ENCODE results near the gene LCP2. TPM values are rescaled to one million over a fixed set of nuclear protein-coding genes. Genes with fewer than 3 reads are reported as not detected.

The LCP2 gene
- total and polyA plus RNA-seq, 2 donors (not counting 1 experiment from before 2014, with no cell fraction given), result 11.7 to 13.9 TPM

DNA sequence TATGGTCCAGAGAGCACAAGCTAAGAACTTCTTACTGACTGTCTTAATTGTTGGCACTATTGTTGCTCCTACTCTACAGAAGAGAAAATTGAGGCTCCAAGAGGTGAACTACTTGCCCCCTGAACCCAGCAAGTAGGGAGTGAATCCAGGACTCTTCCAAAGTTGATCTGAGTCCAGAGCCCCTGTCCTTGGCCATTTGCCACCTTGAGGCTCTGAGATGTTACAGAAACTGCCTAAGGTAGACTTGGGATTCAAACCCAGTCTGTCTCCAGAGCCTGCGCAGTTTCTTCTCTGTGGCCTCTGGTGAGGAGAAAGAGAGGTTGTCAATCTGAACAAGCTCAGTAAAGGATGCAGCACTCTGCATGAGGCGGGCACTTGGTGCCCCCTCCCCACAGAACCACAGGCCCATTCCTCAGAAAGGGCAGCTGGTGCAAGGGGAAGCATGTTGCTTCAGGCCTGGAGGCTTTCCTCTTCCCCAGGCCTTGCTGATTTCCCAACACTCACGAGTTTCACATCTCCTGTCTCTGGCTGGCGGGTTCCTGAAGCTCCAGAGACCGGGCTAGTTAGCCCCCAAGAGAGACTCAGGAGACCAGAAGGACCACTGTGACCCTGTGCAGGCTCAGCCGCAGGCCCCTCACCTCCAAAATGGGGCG, 2.9 kb upstream of the LCP2 start:
- WGBS (ENCODE audit: insufficient coverage), result 86% methylated on average over 6 of the region's 7 CpGs
- Histone ChIP-seq H4K20me1 (ENCODE audit: control insufficient read depth, insufficient read depth, low read length, poor library complexity, severe bottlenecking) (no peaks in the 10 kb centered on the region), H3K36me3 (replicated peaks in 1 of 2; ENCODE audit: control extremely low read depth in 1 of 2, control insufficient read depth in 1 of 2, extremely low read depth in 1 of 2, insufficient read depth in 2 of 2, low read length in 1 of 2) (no peaks in the 10 kb centered on the region), H3K4me1 (ENCODE audit: control insufficient read depth in 2 of 2, insufficient read depth in 2 of 2, low read length in 2 of 2) (peaks cover 47 to 53% of the 10 kb centered on the region in 2 donors), H3K27ac (ENCODE audit: low read length in 2 of 2) (no peak overlapping the region), H2AFZ (ENCODE audit: insufficient read depth, low read depth, low read length, poor library complexity, severe bottlenecking) (no peak overlapping the region), H3K79me2 (ENCODE audit: control insufficient read depth, insufficient read depth, low read length) (peaks cover 20% of the 10 kb centered on the region), H3K4me3 (ENCODE audit: control extremely low read depth in 1 of 5, extremely low read depth in 1 of 5, insufficient read depth in 1 of 5, low read depth in 2 of 5, low read length in 4 of 5) (no peak overlapping the region), H3K27me3 (replicated peaks in 1 of 4; ENCODE audit: control extremely low read depth in 1 of 4, control insufficient read depth in 3 of 4, insufficient read depth in 4 of 4, low read length in 3 of 4) (peaks cover 0 to 31% (median 10%) of the 10 kb centered on the region in 4 experiments), H3K4me2 (replicated peaks; ENCODE audit: low read depth, low read length, poor library complexity, severe bottlenecking) (no peak overlapping the region), H3K9me3 (ENCODE audit: control extremely low read depth in 1 of 3, control insufficient read depth in 2 of 3, insufficient read depth in 1 of 3, low read length in 2 of 3) (no peaks in the 10 kb centered on the region), H3K9ac (ENCODE audit: low read length) (no peak overlapping the region)
- Mint-ChIP-seq H3K9me3 (ENCODE audit: insufficient read depth) (no peaks in the 10 kb centered on the region), H3K27ac (no peak overlapping the region), H3K4me1 (peaks cover 56% of the 10 kb centered on the region), H3K4me3 (no peak overlapping the region), H3K27me3 (peaks cover 17% of the 10 kb centered on the region)
- DNase-seq (no peak), ATAC-seq (ENCODE audit: low read depth) (no peak)
- POLR2A ChIA-PET, result no interaction called here
- CTCF ChIA-PET, result interaction anchor here (0.9 to 1.6 kb wide), 4 partner anchors 30 to 35 kb away, joined by 3 to 6 read pairs (median 3); no protein-coding TSS in a partner anchor
- intact Hi-C loops (cut with micrococcal nuclease), result loop anchor here (5.0 kb wide), 1 partner anchor 33 kb away; no protein-coding TSS in a partner anchor
- TF ChIP-seq EZH2 (IDR thresholded peaks at IDR 0.05; ENCODE audit: borderline replicate concordance, insufficient read depth, low read depth, low read length, poor library complexity, severe bottlenecking) (no peak), CTCF (IDR thresholded peaks at IDR 0.05) (no peak)

Data from B cell (primary cell).